NT2/D1 (cell line): ENCODE results near the gene KRTAP4-3.

Source experiments
- SUZ12 ChIP-seq: IDR thresholded peaks from 2 replicates; pipeline ENCODE4 v1.6.1; 2011; ENCODE audit not compliant: insufficient read length, insufficient read depth; ENCODE audit errors: extremely low read depth
- YY1 ChIP-seq: IDR thresholded peaks from 2 replicates; pipeline ENCODE4 v1.6.1; 2011; ENCODE audit not compliant: insufficient read length, insufficient read depth
- ZNF274 ChIP-seq: IDR thresholded peaks from 2 replicates; pipeline ENCODE4 v1.6.1; 2011; ENCODE audit warnings: mild to moderate bottlenecking, low read depth, low read length

DNA sequence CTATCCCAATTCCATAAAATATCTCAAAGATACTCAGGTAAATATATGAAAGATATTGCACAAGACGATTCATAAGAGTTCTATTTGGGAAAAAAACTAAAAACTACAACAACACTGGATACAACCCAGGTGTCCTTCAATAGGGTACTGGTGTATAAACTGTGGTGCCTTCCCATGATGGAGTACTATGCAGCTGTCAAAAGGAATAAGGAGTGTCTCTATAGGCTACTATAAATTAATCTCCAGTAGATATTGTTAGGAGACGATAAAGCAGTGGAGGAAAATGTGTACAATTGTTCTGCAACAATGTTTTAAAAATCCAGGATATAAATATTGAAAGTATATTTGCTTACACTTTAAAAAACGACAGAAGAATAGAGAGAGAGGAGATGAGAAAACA, 41.6 kb downstream of the KRTAP4-3 start:
- TF ChIP-seq SUZ12 (no peak), YY1 (no peak), ZNF274 (no peak)
